Endothelial cell of umbilical vein (primary cell): ENCODE results near the gene CARNS1. TPM values are rescaled to one million over a fixed set of nuclear protein-coding genes. Genes with fewer than 3 reads are reported as not detected.

Experiments
- BruUV-seq: library from RNA; stranded (reverse); fragments of 400-500 nt; replicated peaks from 2 replicates; lab custom pipeline; 2021; lab: Mats Ljungman, UMichigan
- CTCF ChIA-PET: fragments of 300-600, 350-600 bp; sonication (Branson Sonifier 250); formaldehyde crosslinking; loops from one replicate; lab custom pipeline; 2021; ENCODE audit warnings: antibody characterized with exemption, inconsistent platforms; lab: Charles Lee
- POLR2A ChIA-PET: fragments of 300-600, 350-600 bp; sonication (Branson Sonifier 250); formaldehyde crosslinking; loops from one replicate; lab custom pipeline; 2021; ENCODE audit warnings: antibody characterized with exemption, inconsistent platforms; lab: Charles Lee
- DNase-seq: peaks from one replicate; pipeline ENCODE4 v3.0.0-alpha.2; 2011; ENCODE audit warnings: low read depth, low spot score
- FAIRE-seq: peaks from 2 replicates; lab custom pipeline; 2011; peaks lifted over from hg19 to GRCh38; lab: Jason Lieb, UNC
- H2AFZ ChIP-seq: 2 replicates; pipeline ENCODE4 v1.6.0; 2012; ENCODE audit warnings: low read depth, low read length, control low read depth, inconsistent platforms
- H3K27ac ChIP-seq: 2 replicates; pipeline ENCODE4 v1.5.1; 2011; ENCODE audit warnings: low read depth, mild to moderate bottlenecking, control low read depth, low read length, moderate library complexity; ENCODE audit not compliant: insufficient read depth
- H3K27me3 ChIP-seq, 2 experiments: 2 replicates each; pipeline versions ENCODE4 v1.6.0 to v1.6.1; 2011; ENCODE audit warnings: low read length in 2 of 2, mixed read lengths in 1 of 2; ENCODE audit not compliant: control insufficient read depth in 2 of 2, insufficient read depth in 2 of 2
- H3K36me3 ChIP-seq, 2 experiments: 2 replicates in 1 of 2; 3 replicates in 1 of 2; pipeline ENCODE4 v1.5.1; 2011; ENCODE audit warnings: low read length in 2 of 2, mild to moderate bottlenecking in 1 of 2, moderate library complexity in 1 of 2; ENCODE audit not compliant: control insufficient read depth in 2 of 2, insufficient read depth in 2 of 2; ENCODE audit errors: extremely low read depth in 1 of 2
- H3K4me1 ChIP-seq: 3 replicates; pipeline ENCODE4 v1.5.1; 2011; ENCODE audit warnings: mild to moderate bottlenecking, low read length; ENCODE audit not compliant: control insufficient read depth, insufficient read depth; ENCODE audit errors: extremely low read depth
- H3K4me2 ChIP-seq: 2 replicates; pipeline ENCODE4 v1.6.1; 2011; ENCODE audit warnings: low read length, control low read depth, mixed read lengths; ENCODE audit not compliant: insufficient read depth
- H3K4me3 ChIP-seq, 3 experiments: fragments of 200-600 bp in 1 of 3; sonication (generic), shearing (Covaris generic) in 1 of 3; replicated peaks in 1 of 3; 2 replicates each; pipeline ENCODE4 v1.5.1; 2011 to 2016; ENCODE audit warnings: control low read depth in 3 of 3, low read length in 3 of 3, mild to moderate bottlenecking in 2 of 3, inconsistent platforms in 1 of 3, low read depth in 1 of 3, moderate library complexity in 1 of 3; ENCODE audit not compliant: insufficient read depth in 1 of 3
- H3K79me2 ChIP-seq: 2 replicates; pipeline ENCODE4 v1.6.0; 2012; ENCODE audit warnings: low read length, inconsistent platforms; ENCODE audit not compliant: control insufficient read depth, insufficient read depth
- H3K9ac ChIP-seq: replicated peaks from 2 replicates; pipeline ENCODE3; 2011; ENCODE audit warnings: low read length, control low read depth; ENCODE audit not compliant: insufficient read depth; ENCODE audit errors: extremely low read depth
- H3K9me1 ChIP-seq: replicated peaks from 3 replicates; pipeline ENCODE4 v1.6.0; 2011; ENCODE audit warnings: mild to moderate bottlenecking, low read length; ENCODE audit not compliant: control insufficient read depth, insufficient read depth; ENCODE audit errors: extremely low read depth
- H3K9me3 ChIP-seq: replicated peaks from 2 replicates; pipeline ENCODE4 v1.5.1; 2012; ENCODE audit warnings: low read length, inconsistent platforms; ENCODE audit not compliant: control insufficient read depth, insufficient read depth
- H4K20me1 ChIP-seq: replicated peaks from 2 replicates; pipeline ENCODE3; 2011; ENCODE audit warnings: mild to moderate bottlenecking, low read length; ENCODE audit not compliant: control insufficient read depth, insufficient read depth; ENCODE audit errors: extremely low read depth
- CTCF ChIP-seq, 2 donors: IDR thresholded peaks; 1 replicate in 1 of 2; 2 replicates in 1 of 2; pipeline ENCODE4 v1.5.1; 2011; ENCODE audit warnings: low read length in 2 of 2, mild to moderate bottlenecking in 2 of 2, moderate library complexity in 2 of 2, control low read depth in 1 of 2, inconsistent platforms in 1 of 2, low read depth in 1 of 2; ENCODE audit not compliant: insufficient read depth in 1 of 2; ENCODE audit errors: extremely low read depth in 1 of 2
- FOS ChIP-seq: IDR thresholded peaks from 2 replicates; pipeline ENCODE4 v1.6.1; 2011; ENCODE audit warnings: mild to moderate bottlenecking, low read length, moderate library complexity, borderline replicate concordance; ENCODE audit not compliant: insufficient read depth
- POLR2A ChIP-seq: IDR thresholded peaks from 2 replicates; pipeline ENCODE4 v1.6.1; 2012; ENCODE audit warnings: low read depth, mild to moderate bottlenecking, control low read depth, low read length
- POLR2AphosphoS5 ChIP-seq: IDR thresholded peaks from 2 replicates; pipeline ENCODE4 v1.6.1; 2012; ENCODE audit warnings: low read depth, mild to moderate bottlenecking, control low read depth, low read length, moderate library complexity; ENCODE audit not compliant: insufficient read depth
- dilution Hi-C: fragments of 300-500 bp; cut with MboI; formaldehyde crosslinking; loops from one replicate; pipeline ENCODE4 v1.15.0; 2019; ENCODE audit warnings: low sequenced_read_pairs; ENCODE audit not compliant: extremely low pct_ligation_motif_present
- intact Hi-C: fragments of 100-400 bp; cut with micrococcal nuclease; formaldehyde crosslinking; loops from one replicate; pipeline ENCODE4 v1.10.0; 2022
- polyA plus RNA-seq, 4 experiments: library from polyadenylated mRNA; depleted of rRNA in 3 of 4; stranded (reverse) in 3 of 4; unstranded in 1 of 4; fragments of >200 nt; gene quantifications; 2 replicates each; pipeline versions ENCODE4 v1.2.1 to v1.2.3, GENCODE V29; 2011 to 2012; ENCODE audit warnings: missing spikeins in 1 of 4
- total RNA-seq: library from RNA; stranded (reverse); gene quantifications from 2 replicates; pipeline ENCODE4 v1.2.3, GENCODE V29; 2021

The CARNS1 gene
- total and polyA plus RNA-seq, 2 donors (not counting 3 experiments of a cell fraction or from before 2014, with no cell fraction given): 0.14 to 0.35 TPM

GRCh38 chr11:67397986-67398660 lies 17.4 kb upstream of the CARNS1 start:
- CTCF ChIA-PET: interaction anchor here (1.4 to 2.7 kb wide), 2 partner anchors 9 to 16 kb away, joined by 6 to 9 read pairs; no protein-coding TSS in a partner anchor

More at GRCh38 chr11:67397986-67398660, 17.4 kb upstream of the CARNS1 start:
- POLR2A ChIA-PET: no interaction called here
- H3K9me1 ChIP-seq: no peaks in the 10 kb centered on the region
- no peak overlapping the region for H2AFZ ChIP-seq
- H3K79me2 ChIP-seq: peaks cover 19% of the 10 kb centered on the region
- dilution Hi-C loops (no loop called here), intact Hi-C loops (no loop called here)
- TSS peak; percentile 35 for BruUV-seq
- no peaks in the 10 kb centered on the region for H3K27me3 ChIP-seq
- H3K9ac ChIP-seq: no peak overlapping the region
- peaks cover 6 to 27% of the 10 kb centered on the region in 2 experiments for H3K36me3 ChIP-seq
- FAIRE-seq: no peak
- no peaks in the 10 kb centered on the region for H4K20me1 ChIP-seq
- TF ChIP-seq FOS: no peak
- TF ChIP-seq CTCF (IDR thresholded peaks at IDR 0.05; ENCODE audit: extremely low read depth in 1 of 2, insufficient read depth in 1 of 2, low read depth in 1 of 2, low read length in 2 of 2): no peak
- TF ChIP-seq POLR2AphosphoS5: no peak
- TF ChIP-seq POLR2A: no peak
- H3K4me2 ChIP-seq: no peak overlapping the region
- DNase-seq: no peak
- H3K4me3 ChIP-seq: no peak overlapping the region
- H3K27ac ChIP-seq: no peak overlapping the region
- H3K4me1 ChIP-seq: peaks cover 19% of the 10 kb centered on the region
- H3K9me3 ChIP-seq: no peaks in the 10 kb centered on the region
